AG04449 (cell line): ENCODE results near the gene HDAC5.

Source experiments
- CTCF ChIA-PET: fragments of 350-600 bp; formaldehyde crosslinking; extraction: SDS; loops from one replicate; lab custom pipeline; 2021; ENCODE audit warnings: antibody characterized with exemption; lab: Yijun Ruan, JAX
- POLR2A ChIA-PET: fragments of 400-600, 350-600 bp; formaldehyde crosslinking; extraction: SDS; loops from one replicate; lab custom pipeline; 2020; ENCODE audit warnings: antibody characterized with exemption, inconsistent platforms; lab: Yijun Ruan, JAX
- DNase-seq: peaks from one replicate; pipeline ENCODE4 v3.0.0-alpha.2; 2010; ENCODE audit warnings: low read depth, low spot score
- H3K4me3 ChIP-seq: 2 replicates; pipeline ENCODE4 v1.5.1; 2011; ENCODE audit warnings: low read depth, mild to moderate bottlenecking, control low read depth, low read length
- TF ChIP-seq, protein P1 (sequence below): IDR thresholded peaks from one replicate; pipeline ENCODE4 v1.5.1; 2011; ENCODE audit warnings: mild to moderate bottlenecking, moderate library complexity, low read length, control low read depth, inconsistent platforms; ENCODE audit not compliant: insufficient read depth; ENCODE audit errors: missing control alignments

Gene HDAC5

GRCh38 chr17:44071772-44072171 is 51.7 kb downstream of the HDAC5 start:
- TF ChIP-seq, protein P1, sequence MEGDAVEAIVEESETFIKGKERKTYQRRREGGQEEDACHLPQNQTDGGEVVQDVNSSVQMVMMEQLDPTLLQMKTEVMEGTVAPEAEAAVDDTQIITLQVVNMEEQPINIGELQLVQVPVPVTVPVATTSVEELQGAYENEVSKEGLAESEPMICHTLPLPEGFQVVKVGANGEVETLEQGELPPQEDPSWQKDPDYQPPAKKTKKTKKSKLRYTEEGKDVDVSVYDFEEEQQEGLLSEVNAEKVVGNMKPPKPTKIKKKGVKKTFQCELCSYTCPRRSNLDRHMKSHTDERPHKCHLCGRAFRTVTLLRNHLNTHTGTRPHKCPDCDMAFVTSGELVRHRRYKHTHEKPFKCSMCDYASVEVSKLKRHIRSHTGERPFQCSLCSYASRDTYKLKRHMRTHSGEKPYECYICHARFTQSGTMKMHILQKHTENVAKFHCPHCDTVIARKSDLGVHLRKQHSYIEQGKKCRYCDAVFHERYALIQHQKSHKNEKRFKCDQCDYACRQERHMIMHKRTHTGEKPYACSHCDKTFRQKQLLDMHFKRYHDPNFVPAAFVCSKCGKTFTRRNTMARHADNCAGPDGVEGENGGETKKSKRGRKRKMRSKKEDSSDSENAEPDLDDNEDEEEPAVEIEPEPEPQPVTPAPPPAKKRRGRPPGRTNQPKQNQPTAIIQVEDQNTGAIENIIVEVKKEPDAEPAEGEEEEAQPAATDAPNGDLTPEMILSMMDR, result no peak
- ChIA-PET POLR2A (no interaction called here), CTCF (interaction anchor here (3.7 to 5.2 kb wide), 2 partner anchors 13 to 44 kb away, joined by 19 to 39 read pairs; no protein-coding TSS in a partner anchor)
- H3K4me3 ChIP-seq, result peak overlapping the region; percentile 81
- DNase-seq, result no peak

GRCh38 chr17:44071198-44071520 is 52.3 kb downstream of the HDAC5 start:
- DNase-seq, result no peak
- TF ChIP-seq, protein P1, result no peak
- peak overlapping the region; percentile 81 for H3K4me3 ChIP-seq
- CTCF ChIA-PET, result interaction anchor here (3.7 to 5.2 kb wide), 2 partner anchors 13 to 44 kb away, joined by 19 to 39 read pairs; no protein-coding TSS in a partner anchor
- POLR2A ChIA-PET, result interaction anchor here (0.8 to 1.1 kb wide), 3 partner anchors 16 to 53 kb away, joined by 3 read pairs; partner anchors contain the start of gene HDAC5

DNA sequence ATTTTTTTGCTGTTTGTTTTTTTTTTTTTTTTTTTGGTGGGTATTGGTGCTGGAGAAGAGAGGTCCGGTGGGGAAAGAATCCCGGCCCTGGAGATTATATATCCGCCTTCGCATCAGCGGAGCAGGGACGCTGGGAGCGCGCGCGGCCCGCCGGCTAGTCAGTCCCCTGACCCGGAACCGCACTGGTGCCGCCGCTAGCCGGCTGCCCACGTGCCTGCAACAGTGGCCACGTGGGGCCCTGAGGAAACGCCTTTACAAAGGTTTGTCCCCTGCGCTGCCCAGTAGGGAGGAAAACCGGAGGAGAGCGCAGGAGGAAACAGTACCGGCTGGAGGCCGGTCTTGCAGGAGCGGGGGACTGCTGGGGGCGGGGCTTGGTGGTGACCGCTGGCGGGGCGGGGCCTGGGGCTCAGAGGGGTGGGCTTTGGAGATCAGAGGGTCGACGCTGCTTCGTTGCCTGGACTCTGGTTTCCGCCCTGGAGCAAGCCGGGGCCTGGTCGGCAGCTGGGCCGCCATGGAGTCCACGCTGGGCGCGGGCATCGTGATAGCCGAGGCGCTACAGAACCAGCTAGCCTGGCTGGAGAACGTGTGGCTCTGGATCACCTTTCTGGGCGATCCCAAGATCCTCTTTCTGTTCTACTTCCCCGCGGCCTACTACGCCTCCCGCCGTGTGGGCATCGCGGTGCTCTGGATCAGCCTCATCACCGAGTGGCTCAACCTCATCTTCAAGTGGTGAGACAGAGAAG is 52.8 kb downstream of the HDAC5 start, which contains the start of gene G6PC3:
Gene G6PC3, plus strand, starts transcription at position 281 of the 743 bp plus-strand sequence. Its CDS starts 231 bp downstream, at position 512.
- CTCF ChIA-PET, result interaction anchor here (0.6 to 5.2 kb wide), 5 partner anchors 14 to 193 kb away, joined by 3 to 39 read pairs (median 6); no protein-coding TSS in a partner anchor
- POLR2A ChIA-PET, result interaction anchor here (0.8 to 1.1 kb wide), 3 partner anchors 17 to 53 kb away, joined by 3 read pairs; partner anchors contain the start of gene HDAC5
- TF ChIP-seq, protein P1, result peak; percentile 6
- peak within 1 kb of the TSS; percentile 81 for H3K4me3 ChIP-seq
- DNase-seq, result peak; percentile 89

- TF ChIP-seq, protein P1, result no peak
- ChIA-PET CTCF (interaction anchor here (0.6 to 3.7 kb wide), 5 partner anchors 26 to 192 kb away, joined by 3 to 19 read pairs (median 4); no protein-coding TSS in a partner anchor), POLR2A (no interaction called here)
- DNase-seq, result no peak
- peak overlapping the region; percentile 81 for H3K4me3 ChIP-seq
Observed at GRCh38 chr17:44069974-44070454, 53.4 kb downstream of the HDAC5 start.

GRCh38 chr17:44067545-44067940 is 55.9 kb downstream of the HDAC5 start:
- TF ChIP-seq, protein P1, result no peak
- no peak overlapping the region for H3K4me3 ChIP-seq
- DNase-seq, result no peak
- ChIA-PET POLR2A (interaction anchor here (1.4 kb wide), 1 partner anchor 70 kb away, joined by 5 read pairs; no protein-coding TSS in a partner anchor), CTCF (interaction anchor here (1.3 to 2.5 kb wide), 3 partner anchors 23 to 56 kb away, joined by 3 to 10 read pairs (median 6); partner anchors contain the start of gene HDAC5)
